Endothelial cell of umbilical vein (primary cell): ENCODE results near the gene FUT8.

Source experiments
- CTCF ChIP-seq, 2 donors: IDR thresholded peaks; 1 replicate in 1 of 2; 2 replicates in 1 of 2; pipeline ENCODE4 v1.5.1; 2011; ENCODE audit warnings: low read length in 2 of 2, mild to moderate bottlenecking in 2 of 2, moderate library complexity in 2 of 2, control low read depth in 1 of 2, inconsistent platforms in 1 of 2, low read depth in 1 of 2; ENCODE audit not compliant: insufficient read depth in 1 of 2; ENCODE audit errors: extremely low read depth in 1 of 2
- EZH2 ChIP-seq: IDR thresholded peaks from 2 replicates; pipeline ENCODE4 v1.6.1; 2012; ENCODE audit warnings: borderline replicate concordance, low read depth, mild to moderate bottlenecking, moderate library complexity, low read length, inconsistent platforms; ENCODE audit not compliant: severe bottlenecking
- FOS ChIP-seq: IDR thresholded peaks from 2 replicates; pipeline ENCODE4 v1.6.1; 2011; ENCODE audit warnings: mild to moderate bottlenecking, low read length, moderate library complexity, borderline replicate concordance; ENCODE audit not compliant: insufficient read depth
- GATA2 ChIP-seq: IDR thresholded peaks from 2 replicates; pipeline ENCODE4 v1.7.0; 2011; ENCODE audit warnings: low read depth, mild to moderate bottlenecking, moderate library complexity, mixed read lengths, low read length; ENCODE audit not compliant: insufficient read length, insufficient read depth
- JUN ChIP-seq: IDR thresholded peaks from 2 replicates; pipeline ENCODE4 v1.6.1; 2011; ENCODE audit warnings: borderline replicate concordance, low read depth; ENCODE audit not compliant: insufficient read length, insufficient read depth
- MAX ChIP-seq: IDR thresholded peaks from 2 replicates; pipeline ENCODE4 v1.6.1; 2011; ENCODE audit not compliant: insufficient read depth, insufficient read length
- MYC ChIP-seq: IDR thresholded peaks from one replicate; pipeline ENCODE4 v1.6.1; 2011; ENCODE audit warnings: mild to moderate bottlenecking, low read depth, low read length
- POLR2A ChIP-seq: IDR thresholded peaks from 2 replicates; pipeline ENCODE4 v1.6.1; 2012; ENCODE audit warnings: low read depth, mild to moderate bottlenecking, control low read depth, low read length
- POLR2AphosphoS5 ChIP-seq: IDR thresholded peaks from 2 replicates; pipeline ENCODE4 v1.6.1; 2012; ENCODE audit warnings: low read depth, mild to moderate bottlenecking, control low read depth, low read length, moderate library complexity; ENCODE audit not compliant: insufficient read depth

GRCh38 chr14:65720743-65721142 lies 308.2 kb downstream of the FUT8 start:
- TF ChIP-seq MYC = no peak
- TF ChIP-seq POLR2A = no peak
- TF ChIP-seq CTCF (IDR thresholded peaks at IDR 0.05; ENCODE audit: extremely low read depth in 1 of 2, insufficient read depth in 1 of 2, low read depth in 1 of 2, low read length in 2 of 2) = no peak
- TF ChIP-seq JUN = no peak
- no peak for TF ChIP-seq GATA2
- TF ChIP-seq EZH2 = no peak
- no peak for TF ChIP-seq POLR2AphosphoS5
- TF ChIP-seq MAX = no peak
- no peak for TF ChIP-seq FOS
